ENCODE data around the gene MCM10.

DNA sequence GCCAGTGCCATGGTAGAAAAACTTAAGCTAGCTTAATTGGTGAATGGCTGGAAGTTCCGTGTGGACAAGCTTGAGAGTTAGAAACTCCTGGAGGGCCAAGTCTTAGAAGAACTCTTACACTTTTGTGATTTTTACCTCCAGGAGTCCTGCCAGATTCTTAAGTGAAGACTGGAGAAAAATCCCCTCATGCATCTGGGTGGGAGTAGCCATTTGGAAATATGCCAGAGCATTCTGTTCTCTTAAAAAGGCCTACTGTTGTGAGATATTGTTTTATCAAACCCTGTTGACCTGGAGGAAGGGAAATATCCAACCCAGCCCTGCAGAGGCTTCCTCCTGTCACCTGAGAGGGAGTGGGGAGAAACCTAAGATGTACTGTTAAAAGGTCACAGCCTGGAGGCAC lies 17.6 kb upstream of the MCM10 start:
- TF ChIP-seq, protein P1, sequence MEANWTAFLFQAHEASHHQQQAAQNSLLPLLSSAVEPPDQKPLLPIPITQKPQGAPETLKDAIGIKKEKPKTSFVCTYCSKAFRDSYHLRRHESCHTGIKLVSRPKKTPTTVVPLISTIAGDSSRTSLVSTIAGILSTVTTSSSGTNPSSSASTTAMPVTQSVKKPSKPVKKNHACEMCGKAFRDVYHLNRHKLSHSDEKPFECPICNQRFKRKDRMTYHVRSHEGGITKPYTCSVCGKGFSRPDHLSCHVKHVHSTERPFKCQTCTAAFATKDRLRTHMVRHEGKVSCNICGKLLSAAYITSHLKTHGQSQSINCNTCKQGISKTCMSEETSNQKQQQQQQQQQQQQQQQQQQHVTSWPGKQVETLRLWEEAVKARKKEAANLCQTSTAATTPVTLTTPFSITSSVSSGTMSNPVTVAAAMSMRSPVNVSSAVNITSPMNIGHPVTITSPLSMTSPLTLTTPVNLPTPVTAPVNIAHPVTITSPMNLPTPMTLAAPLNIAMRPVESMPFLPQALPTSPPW (CRISPR knock-in tag; IDR thresholded peaks at IDR 0.05), result no peak
- no peak for TF ChIP-seq SIN3A (IDR thresholded peaks at IDR 0.05; ENCODE audit: borderline replicate concordance in 2 of 2, control insufficient read depth in 1 of 2, low read depth in 2 of 2, low read length in 2 of 2)
- no peak for TF ChIP-seq MAFK (IDR thresholded peaks at IDR 0.05; ENCODE audit: low read length)
- no peak for TF ChIP-seq TBP (optimal IDR thresholded peaks at IDR 0.05; ENCODE audit: low read depth, low read length)

Data from K562 (cell line).